ENCODE results near the gene TP53I11.

Gene TP53I11

DNA sequence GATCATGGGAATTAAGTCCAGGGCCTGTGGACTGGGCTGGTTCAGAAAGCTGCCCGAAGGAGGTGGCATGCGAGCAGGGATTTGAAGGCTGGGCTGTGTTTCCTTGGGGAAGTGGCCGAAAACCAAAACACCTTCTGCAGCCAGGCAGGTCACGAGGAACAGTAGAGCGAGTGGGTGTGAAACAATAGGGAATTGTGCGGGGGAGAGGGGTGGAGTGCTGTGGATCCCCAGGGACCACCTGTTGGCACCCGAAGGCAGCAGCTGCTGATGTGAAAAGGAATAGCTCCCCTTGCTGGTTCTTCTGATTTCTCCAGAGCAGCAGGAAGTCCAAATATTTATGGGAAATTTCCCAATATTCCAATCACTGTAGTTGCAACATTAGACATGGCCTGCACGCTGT lies 24.6 kb downstream of the TP53I11 start:
- Histone ChIP-seq H3K4me1 (ENCODE audit: control insufficient read depth, insufficient read depth, low read length) (no peaks in the 10 kb centered on the region), H3K36me3 (ENCODE audit: control insufficient read depth, insufficient read depth, low read length) (peaks cover 3% of the 10 kb centered on the region), H3K27ac (ENCODE audit: low read depth, low read length) (no peak overlapping the region), H3K4me3 (ENCODE audit: low read length) (no peak overlapping the region), H3K27me3 (ENCODE audit: control insufficient read depth, insufficient read depth, low read length) (no peaks in the 10 kb centered on the region), H3K9ac (ENCODE audit: low read length) (no peak overlapping the region)

DNA sequence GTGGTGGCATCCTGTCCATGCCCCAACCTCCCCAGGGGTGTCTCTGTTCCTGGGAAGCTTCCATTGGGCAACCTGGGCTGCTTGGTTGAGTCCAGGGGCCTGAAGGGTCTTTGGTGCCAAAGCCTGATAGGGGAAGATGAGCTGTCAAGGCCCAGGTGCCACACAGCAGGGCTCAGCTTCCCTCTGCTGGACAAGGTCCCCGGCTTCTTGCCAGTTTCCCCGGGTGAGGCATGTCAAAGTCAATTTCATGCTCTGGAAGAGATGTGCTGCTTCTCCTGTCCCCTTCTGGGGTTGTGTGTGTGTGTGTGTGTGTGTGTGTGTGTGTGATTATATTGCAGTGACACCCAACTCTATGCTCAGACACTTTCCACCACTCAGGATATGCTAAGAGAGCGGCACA lies 26.9 kb downstream of the TP53I11 start:
- peaks cover 3% of the 10 kb centered on the region for H3K36me3 ChIP-seq (ENCODE audit: control insufficient read depth, insufficient read depth, low read length)
- no peaks in the 10 kb centered on the region for H3K4me1 ChIP-seq (ENCODE audit: control insufficient read depth, insufficient read depth, low read length)
- no peaks in the 10 kb centered on the region for H3K27me3 ChIP-seq (ENCODE audit: control insufficient read depth, insufficient read depth, low read length)
- no peak overlapping the region for H3K27ac ChIP-seq (ENCODE audit: low read depth, low read length)
- H3K4me3 ChIP-seq (ENCODE audit: low read length) = no peak overlapping the region
- no peak overlapping the region for H3K9ac ChIP-seq (ENCODE audit: low read length)

DNA sequence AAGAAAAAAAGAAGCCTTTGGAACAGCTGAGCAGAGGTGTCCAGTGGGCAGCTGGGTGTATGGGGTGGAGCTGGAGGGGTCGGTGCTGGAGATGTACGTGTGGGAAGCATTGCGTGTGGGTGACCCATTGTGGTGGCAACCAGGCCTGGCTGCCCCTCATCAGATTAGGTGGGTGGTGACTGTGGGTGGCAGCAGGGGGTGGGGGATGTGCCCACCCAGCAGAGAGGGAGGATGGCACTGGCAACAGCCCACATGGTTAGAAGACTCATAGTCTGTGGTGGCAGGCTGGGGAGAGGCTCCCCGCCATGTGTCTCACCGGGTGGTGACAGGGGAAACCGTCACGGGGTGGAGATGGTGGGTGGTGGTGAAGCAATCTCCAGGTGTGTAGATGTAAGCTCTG lies 27.6 kb downstream of the TP53I11 start:
- Histone ChIP-seq H3K4me1 (ENCODE audit: control insufficient read depth, insufficient read depth, low read length) (no peaks in the 10 kb centered on the region), H3K27me3 (ENCODE audit: control insufficient read depth, insufficient read depth, low read length) (no peaks in the 10 kb centered on the region), H3K36me3 (ENCODE audit: control insufficient read depth, insufficient read depth, low read length) (peaks cover 3% of the 10 kb centered on the region), H3K27ac (ENCODE audit: low read depth, low read length) (no peak overlapping the region), H3K4me3 (ENCODE audit: low read length) (no peak overlapping the region), H3K9ac (ENCODE audit: low read length) (no peak overlapping the region)

DNA sequence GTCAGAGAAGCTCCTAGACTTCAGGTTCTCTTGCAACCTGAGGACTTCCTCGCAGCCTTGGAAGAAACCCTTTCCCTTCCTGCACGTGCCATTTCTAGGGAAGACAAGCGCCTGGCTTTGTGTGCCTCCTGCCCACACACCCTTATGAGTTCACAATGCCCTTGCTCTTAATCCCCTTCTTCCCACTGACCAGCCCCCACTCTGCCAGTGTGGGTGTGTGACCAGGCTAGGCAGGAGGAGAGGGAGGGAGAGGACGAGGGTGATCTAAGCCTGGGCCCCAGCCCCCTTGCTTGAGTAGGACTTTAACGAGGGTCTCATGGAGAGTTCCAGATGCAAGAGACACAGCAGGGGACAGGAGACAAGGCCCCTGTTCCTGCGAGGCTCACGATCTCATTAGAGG lies 30.2 kb downstream of the TP53I11 start:
- H3K9ac ChIP-seq (ENCODE audit: low read length) = no peak overlapping the region
- H3K4me3 ChIP-seq (ENCODE audit: low read length) = no peak overlapping the region
- H3K4me1 ChIP-seq (ENCODE audit: control insufficient read depth, insufficient read depth, low read length) = no peaks in the 10 kb centered on the region
- no peak overlapping the region for H3K27ac ChIP-seq (ENCODE audit: low read depth, low read length)
- no peaks in the 10 kb centered on the region for H3K27me3 ChIP-seq (ENCODE audit: control insufficient read depth, insufficient read depth, low read length)
- H3K36me3 ChIP-seq (ENCODE audit: control insufficient read depth, insufficient read depth, low read length) = peaks cover 3% of the 10 kb centered on the region

DNA sequence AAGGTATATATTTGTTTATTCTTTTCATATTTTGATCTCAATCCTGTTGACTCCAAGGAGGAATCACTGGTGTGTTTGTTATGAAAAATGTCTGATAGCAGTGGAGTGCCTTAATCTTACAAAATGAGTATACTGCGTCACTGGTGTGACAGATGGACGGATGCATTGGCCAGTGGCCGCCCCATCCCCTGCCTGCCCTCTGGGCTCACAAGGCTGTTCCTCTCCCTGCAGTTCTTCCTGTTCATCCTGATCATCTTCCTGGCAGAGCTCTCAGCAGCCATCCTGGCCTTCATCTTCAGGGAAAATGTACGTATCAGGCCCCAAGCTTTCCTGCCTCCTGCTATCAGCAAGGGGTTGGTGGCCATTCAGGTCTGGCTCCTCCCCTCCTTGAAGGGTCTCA lies 32.9 kb downstream of the TP53I11 start:
- Histone ChIP-seq H3K36me3 (ENCODE audit: control insufficient read depth, insufficient read depth, low read length) (peaks cover 3% of the 10 kb centered on the region), H3K27me3 (ENCODE audit: control insufficient read depth, insufficient read depth, low read length) (no peaks in the 10 kb centered on the region), H3K4me1 (ENCODE audit: control insufficient read depth, insufficient read depth, low read length) (no peaks in the 10 kb centered on the region), H3K27ac (ENCODE audit: low read depth, low read length) (no peak overlapping the region), H3K9ac (ENCODE audit: low read length) (no peak overlapping the region), H3K4me3 (ENCODE audit: low read length) (no peak overlapping the region)

DNA sequence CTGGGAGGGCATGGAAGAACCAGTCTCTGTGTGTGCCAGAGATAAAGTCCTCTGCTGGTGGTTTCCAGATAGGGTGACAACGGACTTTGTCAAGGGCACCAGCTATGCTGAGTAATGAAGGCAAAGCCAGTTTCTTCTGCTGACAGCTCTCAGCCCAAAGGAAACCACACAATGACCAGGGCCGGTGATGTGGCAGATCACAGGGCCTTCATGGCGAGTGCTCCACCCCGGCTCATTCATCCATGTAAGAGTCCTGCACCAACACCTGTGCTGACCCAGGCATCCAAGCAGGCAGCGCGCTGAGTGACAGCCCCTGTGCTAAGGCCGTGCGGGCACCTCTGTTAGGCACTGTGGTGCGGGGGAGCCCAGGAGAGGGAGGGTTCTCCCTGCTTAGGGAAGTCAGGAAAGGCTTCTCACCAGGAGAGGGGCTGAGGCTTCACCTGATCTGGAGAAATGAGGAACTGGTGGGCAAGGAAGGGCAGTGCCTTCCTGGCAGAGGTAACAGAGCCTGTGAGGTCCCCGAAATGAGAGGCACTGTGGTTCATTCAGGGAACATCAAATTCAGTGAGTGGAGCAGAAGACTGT lies 33.8 kb downstream of the TP53I11 start:
- no peaks in the 10 kb centered on the region for H3K4me1 ChIP-seq (ENCODE audit: control insufficient read depth, insufficient read depth, low read length)
- H3K36me3 ChIP-seq (ENCODE audit: control insufficient read depth, insufficient read depth, low read length) = no peaks in the 10 kb centered on the region
- no peak overlapping the region for H3K9ac ChIP-seq (ENCODE audit: low read length)
- no peaks in the 10 kb centered on the region for H3K27me3 ChIP-seq (ENCODE audit: control insufficient read depth, insufficient read depth, low read length)
- H3K27ac ChIP-seq (ENCODE audit: low read depth, low read length) = no peak overlapping the region
- H3K4me3 ChIP-seq (ENCODE audit: low read length) = no peak overlapping the region

DNA sequence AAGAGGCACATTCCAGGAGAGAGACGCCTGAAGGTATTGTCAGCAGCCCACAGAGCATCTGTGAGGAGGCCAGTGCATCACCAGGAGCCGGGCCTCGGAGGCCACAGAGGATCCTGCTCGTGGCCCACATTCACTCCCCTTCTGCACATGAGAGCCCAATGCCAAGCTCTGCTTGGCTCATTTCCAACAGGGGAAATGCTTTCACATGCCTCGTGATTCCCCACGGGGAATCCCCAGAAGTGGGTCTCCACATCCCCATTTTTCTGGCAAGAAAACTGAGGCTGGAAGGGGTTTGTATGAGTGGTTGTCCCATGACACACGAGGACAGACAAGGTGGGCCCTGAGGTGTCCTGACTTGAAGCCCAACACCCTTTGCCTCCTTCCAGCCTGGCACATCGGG lies 34.4 kb downstream of the TP53I11 start:
- H3K27ac ChIP-seq (ENCODE audit: low read depth, low read length) = no peak overlapping the region
- no peaks in the 10 kb centered on the region for H3K36me3 ChIP-seq (ENCODE audit: control insufficient read depth, insufficient read depth, low read length)
- H3K27me3 ChIP-seq (ENCODE audit: control insufficient read depth, insufficient read depth, low read length) = no peaks in the 10 kb centered on the region
- H3K4me1 ChIP-seq (ENCODE audit: control insufficient read depth, insufficient read depth, low read length) = no peaks in the 10 kb centered on the region
- no peak overlapping the region for H3K4me3 ChIP-seq (ENCODE audit: low read length)
- H3K9ac ChIP-seq (ENCODE audit: low read length) = no peak overlapping the region

DNA sequence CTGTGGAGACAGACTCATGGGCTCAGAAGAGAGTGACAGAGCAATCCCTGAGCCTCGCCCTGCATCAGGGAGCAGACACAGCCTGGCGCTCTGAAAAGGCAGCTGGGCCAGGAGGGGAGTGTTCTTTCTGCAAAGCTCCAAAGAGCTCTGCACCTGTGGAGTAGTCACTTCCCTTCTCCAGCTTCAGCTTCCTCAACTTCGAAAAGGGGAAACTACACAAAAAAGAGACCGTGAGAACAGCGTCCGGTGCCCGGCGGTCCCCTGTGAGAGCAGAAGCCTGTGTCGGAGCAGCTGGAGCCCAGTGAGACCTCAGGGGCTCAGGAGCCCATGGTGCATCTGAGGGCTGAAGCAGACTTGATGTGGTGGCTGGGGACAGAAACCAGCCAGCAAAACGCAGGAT lies 35.1 kb downstream of the TP53I11 start:
- H3K4me1 ChIP-seq (ENCODE audit: control insufficient read depth, insufficient read depth, low read length) = peaks cover 6% of the 10 kb centered on the region

DNA sequence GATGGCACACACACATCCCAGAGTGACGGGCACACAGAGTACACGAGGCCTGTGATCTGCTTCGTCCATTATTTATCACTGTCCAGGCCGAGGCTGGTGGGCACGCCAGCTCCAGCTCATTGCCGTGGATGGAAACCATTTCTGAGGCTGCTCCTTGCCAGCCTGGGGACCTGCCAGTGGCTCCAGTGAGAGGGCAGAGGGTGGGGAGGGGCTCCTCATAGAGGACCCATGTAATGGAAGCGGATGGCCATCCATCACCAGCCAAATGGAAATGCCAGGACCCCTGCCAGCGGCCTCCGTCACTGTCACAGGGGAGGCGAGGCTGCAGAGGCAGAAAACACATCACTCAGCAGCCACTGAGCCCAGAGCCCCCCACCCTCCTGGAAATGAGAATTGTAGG lies 35.7 kb downstream of the TP53I11 start:
- Histone ChIP-seq H3K27ac (ENCODE audit: low read depth, low read length) (no peak overlapping the region), H3K9ac (ENCODE audit: low read length) (no peak overlapping the region), H3K4me1 (ENCODE audit: control insufficient read depth, insufficient read depth, low read length) (peaks cover 6% of the 10 kb centered on the region), H3K27me3 (ENCODE audit: control insufficient read depth, insufficient read depth, low read length) (no peaks in the 10 kb centered on the region), H3K4me3 (ENCODE audit: low read length) (no peak overlapping the region), H3K36me3 (ENCODE audit: control insufficient read depth, insufficient read depth, low read length) (no peaks in the 10 kb centered on the region)

More for the DNA sequence above, 35.1 kb downstream of the TP53I11 start:
- Histone ChIP-seq H3K36me3 (ENCODE audit: control insufficient read depth, insufficient read depth, low read length) (no peaks in the 10 kb centered on the region), H3K9ac (ENCODE audit: low read length) (no peak overlapping the region), H3K4me3 (ENCODE audit: low read length) (no peak overlapping the region), H3K27ac (ENCODE audit: low read depth, low read length) (no peak overlapping the region), H3K27me3 (ENCODE audit: control insufficient read depth, insufficient read depth, low read length) (no peaks in the 10 kb centered on the region)

DNA sequence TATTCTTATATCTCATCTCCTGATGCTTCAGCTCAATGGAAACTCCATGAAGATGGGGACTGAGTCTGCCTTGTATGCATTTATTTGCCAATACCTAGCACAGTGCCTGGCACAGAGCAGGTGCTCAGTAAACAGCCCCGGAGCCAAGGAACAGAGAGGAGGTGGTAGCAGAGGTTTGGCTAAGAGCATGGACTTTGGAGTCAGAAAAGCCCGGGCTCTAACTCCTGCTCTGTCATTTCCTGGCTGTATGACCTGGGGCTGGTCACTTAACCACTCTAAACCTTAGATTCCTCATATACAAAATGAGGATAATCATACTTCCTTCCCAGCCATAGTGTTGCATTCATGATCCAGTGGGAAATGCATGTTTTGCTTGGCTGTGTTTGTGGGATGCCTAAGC lies 36.6 kb downstream of the TP53I11 start:
- Histone ChIP-seq H3K27ac (ENCODE audit: low read depth, low read length) (no peak overlapping the region), H3K36me3 (ENCODE audit: control insufficient read depth, insufficient read depth, low read length) (no peaks in the 10 kb centered on the region), H3K4me3 (ENCODE audit: low read length) (no peak overlapping the region), H3K27me3 (ENCODE audit: control insufficient read depth, insufficient read depth, low read length) (no peaks in the 10 kb centered on the region), H3K9ac (ENCODE audit: low read length) (no peak overlapping the region), H3K4me1 (ENCODE audit: control insufficient read depth, insufficient read depth, low read length) (peaks cover 6% of the 10 kb centered on the region)

DNA sequence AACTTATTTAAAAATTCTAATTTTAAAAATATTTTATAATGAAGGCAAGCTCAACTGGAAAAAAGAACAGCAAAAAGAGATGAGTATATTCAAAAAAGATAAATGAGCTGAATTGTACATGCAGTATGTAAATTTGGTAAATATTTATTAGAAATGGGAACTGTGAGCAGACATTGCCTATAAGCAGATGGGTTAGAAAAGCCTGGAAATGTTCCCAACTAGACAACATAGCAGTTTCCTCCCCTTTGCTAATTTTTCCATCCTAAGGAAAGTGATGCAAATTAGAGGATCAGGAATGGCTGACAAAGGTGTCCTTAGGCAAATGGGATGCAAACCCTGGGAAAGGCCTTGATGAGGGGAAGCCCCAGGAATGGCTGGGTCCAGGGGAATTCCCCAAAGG lies 37.2 kb downstream of the TP53I11 start:
- Histone ChIP-seq H3K27me3 (ENCODE audit: control insufficient read depth, insufficient read depth, low read length) (no peaks in the 10 kb centered on the region), H3K27ac (ENCODE audit: low read depth, low read length) (no peak overlapping the region), H3K36me3 (ENCODE audit: control insufficient read depth, insufficient read depth, low read length) (no peaks in the 10 kb centered on the region), H3K4me3 (ENCODE audit: low read length) (no peak overlapping the region), H3K9ac (ENCODE audit: low read length) (no peak overlapping the region), H3K4me1 (ENCODE audit: control insufficient read depth, insufficient read depth, low read length) (peaks cover 6% of the 10 kb centered on the region)

DNA sequence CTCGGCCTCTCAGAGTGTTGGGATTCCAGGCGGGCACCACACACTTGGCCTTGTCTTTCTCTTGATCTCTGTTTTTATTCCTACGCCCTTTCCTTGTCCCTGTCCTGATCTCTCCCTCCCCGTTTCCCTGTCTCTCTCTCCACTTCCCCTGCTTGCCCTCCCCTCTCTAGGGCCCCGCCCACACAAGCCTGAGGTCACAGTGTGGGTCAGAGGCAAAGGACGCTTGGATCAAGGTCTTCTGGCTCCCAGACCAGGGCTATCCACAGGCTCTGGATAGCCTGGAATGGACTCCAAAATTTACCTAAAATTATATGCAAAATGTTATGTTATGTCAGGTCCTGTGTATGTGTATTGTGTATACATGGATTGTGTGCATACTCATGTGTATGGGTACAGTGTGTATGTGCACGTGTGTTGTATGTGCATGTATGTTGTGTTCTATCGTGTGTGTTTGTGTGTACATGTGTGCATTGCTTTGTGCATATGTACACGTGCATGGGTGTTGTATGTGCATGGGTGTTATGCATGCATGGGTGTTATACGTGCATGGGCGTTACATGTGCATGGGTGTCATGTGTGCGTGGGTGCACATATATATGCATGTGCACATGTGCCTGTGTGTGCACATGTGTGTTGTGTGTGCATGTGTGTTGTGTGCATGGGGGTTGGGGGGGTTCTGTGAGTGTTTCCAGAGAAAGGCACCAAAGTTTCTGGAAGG lies 38.3 kb downstream of the TP53I11 start:
- Histone ChIP-seq H3K4me1 (ENCODE audit: control insufficient read depth, insufficient read depth, low read length) (peaks cover 6% of the 10 kb centered on the region), H3K4me3 (ENCODE audit: low read length) (no peak overlapping the region), H3K27me3 (ENCODE audit: control insufficient read depth, insufficient read depth, low read length) (no peaks in the 10 kb centered on the region)

More for the DNA sequence above, 38.3 kb downstream of the TP53I11 start:
- Histone ChIP-seq H3K9ac (ENCODE audit: low read length) (no peak overlapping the region), H3K27ac (ENCODE audit: low read depth, low read length) (no peak overlapping the region), H3K36me3 (ENCODE audit: control insufficient read depth, insufficient read depth, low read length) (no peaks in the 10 kb centered on the region)
